Esophagus squamous epithelium (tissue), 4 donors: ENCODE measurements around the gene DMKN.

Source experiments
- CTCF ChIP-seq, 6 experiments: fragments of 450-650 bp in 4 of 6; fragments of 200-600 bp in 2 of 6; sonication (generic) in 2 of 6; IDR thresholded peaks; one replicate each; pipeline ENCODE4 v1.5.1; 2016 to 2019; ENCODE audit warnings: antibody characterized with exemption in 6 of 6, mild to moderate bottlenecking in 4 of 6, moderate library complexity in 4 of 6
- POLR2A ChIP-seq, 4 donors: fragments of 450-650 bp; IDR thresholded peaks; one replicate each; pipeline ENCODE4 v1.6.1; 2017; ENCODE audit warnings: antibody characterized with exemption in 4 of 4, mild to moderate bottlenecking in 4 of 4, moderate library complexity in 3 of 4

- TF ChIP-seq CTCF (IDR thresholded peaks at IDR 0.05) (no peak), POLR2A (IDR thresholded peaks at IDR 0.05) (no peak)
These were observed 56.3 kb downstream of the DMKN start for GRCh38 chr19:35457173-35457572.
